DMS79 treated with DMSO at 0.1 percent for 48 hours (cell line): ENCODE measurements around the gene TMEM209.
"Not testable (repeated sequence)": the region's sequence is repeated elsewhere in the genome, so short reads cannot be mapped to it uniquely, and the experiment has no call there.

Experiments used
- DNase-seq: peaks from one replicate; lab custom pipeline; 2025; lab: John Stamatoyannopoulos, UW

Gene TMEM209

GRCh38 chr7:130162196-130162595, 43.0 kb downstream of the TMEM209 start:
- no peak for DNase-seq

- DNase-seq: no peak
Measured at GRCh38 chr7:130160455-130160854, 44.8 kb downstream of the TMEM209 start.

GRCh38 chr7:130160023-130160422, 45.2 kb downstream of the TMEM209 start:
- no peak for DNase-seq

- no peak for DNase-seq
Measured at GRCh38 chr7:130157700-130158099, 47.5 kb downstream of the TMEM209 start.

GRCh38 chr7:130156140-130156539, 49.1 kb downstream of the TMEM209 start:
- no peak for DNase-seq

GRCh38 chr7:130154501-130155317, 50.5 kb downstream of the TMEM209 start:
- DNase-seq: peak; percentile 86

- peak; percentile 86 for DNase-seq
Measured at GRCh38 chr7:130154131-130154500, 51.1 kb downstream of the TMEM209 start.

- no peak for DNase-seq
Measured at GRCh38 chr7:130153211-130153908, 51.8 kb downstream of the TMEM209 start.

- no peak for DNase-seq
Measured at GRCh38 chr7:130152493-130153210, 52.6 kb downstream of the TMEM209 start.

- DNase-seq: no peak
Measured at GRCh38 chr7:130151591-130152492, 53.4 kb downstream of the TMEM209 start.

- no peak for DNase-seq
Measured at GRCh38 chr7:130150587-130150986, 54.6 kb downstream of the TMEM209 start.

- peak; percentile 98 for DNase-seq
Measured at GRCh38 chr7:130149281-130150139, 55.7 kb downstream of the TMEM209 start.

- DNase-seq: no peak
Measured at GRCh38 chr7:130148561-130148960, 56.6 kb downstream of the TMEM209 start.

GRCh38 chr7:130147710-130148325, 57.4 kb downstream of the TMEM209 start:
- no peak for DNase-seq

GRCh38 chr7:130146693-130147405, 58.4 kb downstream of the TMEM209 start:
- no peak for DNase-seq

- DNase-seq: not testable (repeated sequence)
Measured at GRCh38 chr7:130146142-130146541, 59.1 kb downstream of the TMEM209 start.

GRCh38 chr7:130145424-130146100, 59.6 kb downstream of the TMEM209 start:
- no peak for DNase-seq

GRCh38 chr7:130144312-130145171, 60.7 kb downstream of the TMEM209 start:
- peak; percentile 35 for DNase-seq
